Adrenal gland (tissue), 12 donors: Measurements from ENCODE around the gene SMARCD2. TPM values are rescaled to one million over a fixed set of nuclear protein-coding genes. Genes with fewer than 3 reads are reported as not detected.

Experiments
- DNase-seq, 7 donors: peaks; one replicate each; pipeline ENCODE4 v3.0.0-alpha.2; 2019 to 2020
- H3K27ac ChIP-seq, 5 donors: fragments of 200-600 bp; sonication (generic) in 4 of 5; 1 replicate in 3 of 5; 2 replicates in 2 of 5; pipeline versions ENCODE4 v1.5.1 to v1.8.0; 2016 to 2020; ENCODE audit warnings: mild to moderate bottlenecking in 1 of 5
- H3K27me3 ChIP-seq: fragments of 200-600 bp; 2 replicates; pipeline ENCODE4 v1.8.0; 2021
- H3K36me3 ChIP-seq, 2 donors: fragments of 200-600 bp; replicated peaks in 1 of 2; 1 replicate in 1 of 2; 2 replicates in 1 of 2; pipeline versions ENCODE4 v1.5.1 to v1.8.0; 2018 to 2022
- H3K4me1 ChIP-seq, 2 donors: fragments of 200-600 bp; replicated peaks in 1 of 2; 1 replicate in 1 of 2; 2 replicates in 1 of 2; pipeline versions ENCODE4 v1.5.1 to v1.8.0; 2018 to 2021
- H3K4me3 ChIP-seq, 4 donors: fragments of 200-600 bp; sonication (generic) in 3 of 4; one replicate each; pipeline ENCODE4 v1.5.1; 2016 to 2018
- H3K9me3 ChIP-seq, 3 donors: fragments of 200-600 bp; sonication (generic) in 1 of 3; replicated peaks in 1 of 3; 1 replicate in 2 of 3; 2 replicates in 1 of 3; pipeline versions ENCODE4 v1.5.1 to v1.8.0; 2016 to 2021
- CTCF ChIP-seq, 6 experiments: fragments of 450-650 bp in 4 of 6; fragments of 200-600 bp in 2 of 6; sonication (generic) in 1 of 6; IDR thresholded peaks; 1 replicate in 5 of 6; 2 replicates in 1 of 6; pipeline versions ENCODE4 v1.5.1 to v1.8.0; 2016 to 2021; ENCODE audit warnings: antibody characterized with exemption in 6 of 6, mild to moderate bottlenecking in 2 of 6, moderate library complexity in 1 of 6
- POLR2A ChIP-seq, 2 donors: fragments of 450-650 bp; IDR thresholded peaks; one replicate each; pipeline ENCODE4 v1.6.1; 2017; ENCODE audit warnings: antibody characterized with exemption in 2 of 2, mild to moderate bottlenecking in 2 of 2, moderate library complexity in 1 of 2
- WGBS, 4 donors: extraction: QIAGEN DNeasy Blood & Tissue Kit in 2 of 4; methylation state at CpG; one replicate each; pipeline versions ENCODE4 v1.1.5 to v1.1.7; 2013 to 2017; 5-methylcytosine and 5-hydroxymethylcytosine counted together
- intact Hi-C, 2 donors: fragments of 100-400 bp; cut with DNase I; formaldehyde crosslinking; loops; one replicate each; pipeline versions ENCODE4 v1.14.1 to v1.15.0; 2022 to 2023
- polyA plus RNA-seq, 3 donors: library from polyadenylated mRNA; stranded (reverse); fragments of 200-250 nt in 2 of 3; fragments of 350-450 nt in 1 of 3; fragmentation: Illumina TruSeq in 1 of 3; extraction: RNeasy Lipid Tissue Mini Kit (QIAGEN cat#74804) in 1 of 3; gene quantifications; one replicate each; pipeline ENCODE4 v1.2.3, GENCODE V29; 2013 to 2014
- total RNA-seq, 9 donors: library from RNA; depleted of rRNA in 4 of 9; stranded (reverse); fragments of >200 nt in 4 of 9; fragments of 120-200 nt in 1 of 9; fragmentation: NEBNext Ultra II Directional in 1 of 9; extraction: Animal tissue kit (Norgen Biotek cat#: 25700) in 1 of 9; gene quantifications; one replicate each; pipeline versions ENCODE4 v1.1.0 to v1.2.4, GENCODE V29; 2013 to 2023
- donor health status: healthy with polysubstance abuse.
- donor health status: Bipolar disorder and iron deficiency.
- donor health status: DM: yes; HTN: yes; CAD: no.
- donor health status: DM: no; HTN: no; CAD: no.
- donor health status: DM: no; HTN: no; CAD: no.
- donor health status: DM: yes; HTN: yes; CAD: no.

SMARCD2 gene
- total and polyA plus RNA-seq, 12 donors = 41.9 to 185 (median 80.0) TPM

GRCh38 chr17:63837962-63838600 is 4.4 kb downstream of the SMARCD2 start:
- peaks cover 0 to 41% of the 10 kb centered on the region in 2 donors for H3K36me3 ChIP-seq
- no peaks in the 10 kb centered on the region for H3K27me3 ChIP-seq
- H3K9me3 ChIP-seq = no peaks in the 10 kb centered on the region
- intact Hi-C loops = no loop called here
- H3K4me1 ChIP-seq = peaks cover 44 to 55% of the 10 kb centered on the region in 2 donors
- peak overlapping the region in 1 of 4 donors; percentile 35 for H3K4me3 ChIP-seq
- TF ChIP-seq CTCF (IDR thresholded peaks at IDR 0.05) (no peak), POLR2A (IDR thresholded peaks at IDR 0.05) (no peak)
- WGBS, 4 donors = 0 to 70% (median 70%) methylated on average over 1 to 5 of the region's 5 CpGs
- H3K27ac ChIP-seq = peak overlapping the region in 4 of 5 donors; percentile 79 to 92 (median 85)
- DNase-seq = peak in 2 of 7 donors; percentile 21 to 57

DNA sequence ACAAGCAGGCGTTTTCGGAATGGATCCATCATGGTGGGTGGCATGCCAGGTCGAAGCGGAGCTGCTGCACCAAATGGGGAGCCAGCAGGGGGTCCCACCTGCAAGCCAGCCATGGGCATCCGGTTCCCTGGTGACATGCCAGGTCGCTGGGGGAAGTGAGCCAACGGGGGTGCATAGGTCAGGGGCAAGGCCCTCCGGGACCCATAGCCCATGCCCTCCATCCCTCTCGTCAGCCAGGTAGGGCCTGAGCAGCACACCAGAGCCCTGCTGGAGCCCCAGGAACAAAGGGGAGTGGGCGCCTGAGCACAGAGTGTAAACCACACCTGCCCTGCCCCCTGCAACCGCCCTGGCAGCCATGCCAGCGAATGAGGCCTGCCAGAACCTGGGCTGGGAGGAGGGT is 5.0 kb downstream of the SMARCD2 start:
- Histone ChIP-seq H3K27ac (peak overlapping the region in 3 of 5 donors; percentile 79 to 90 (median 80)), H3K36me3 (peaks cover 0 to 47% of the 10 kb centered on the region in 2 donors), H3K4me1 (peaks cover 44 to 55% of the 10 kb centered on the region in 2 donors), H3K27me3 (no peaks in the 10 kb centered on the region), H3K4me3 (no peak overlapping the region), H3K9me3 (no peaks in the 10 kb centered on the region)
- peak in 2 of 7 donors; percentile 23 to 59 for DNase-seq
- intact Hi-C loops = no loop called here
- 74 to 86% (median 79%) methylated on average over 4 to 12 of the region's 12 CpGs for WGBS, 4 donors
- no peak for TF ChIP-seq POLR2A (IDR thresholded peaks at IDR 0.05)
- TF ChIP-seq CTCF (IDR thresholded peaks at IDR 0.05) = no peak

- peak in 1 of 7 donors; percentile 14 for DNase-seq
- H3K27me3 ChIP-seq = no peaks in the 10 kb centered on the region
- intact Hi-C loops = no loop called here
- no peak for TF ChIP-seq POLR2A (IDR thresholded peaks at IDR 0.05)
- TF ChIP-seq CTCF (IDR thresholded peaks at IDR 0.05) = no peak
- H3K27ac ChIP-seq = peak overlapping the region in 2 of 5 donors; percentile 80 to 90
- H3K4me1 ChIP-seq = peaks cover 44 to 55% of the 10 kb centered on the region in 2 donors
- WGBS, 4 donors = 96 to 98% (median 96%) methylated on average over 6 to 7 of the region's 7 CpGs
- H3K4me3 ChIP-seq = no peak overlapping the region
- peaks cover 0 to 53% of the 10 kb centered on the region in 2 donors for H3K36me3 ChIP-seq
- H3K9me3 ChIP-seq = no peaks in the 10 kb centered on the region
Observed at GRCh38 chr17:63836811-63837210, 5.7 kb downstream of the SMARCD2 start.

GRCh38 chr17:63835167-63835720 is 7.2 kb downstream of the SMARCD2 start:
- intact Hi-C loops = no loop called here
- peaks cover 0 to 69% of the 10 kb centered on the region in 2 donors for H3K36me3 ChIP-seq
- no peaks in the 10 kb centered on the region for H3K27me3 ChIP-seq
- no peaks in the 10 kb centered on the region for H3K9me3 ChIP-seq
- no peak for TF ChIP-seq POLR2A (IDR thresholded peaks at IDR 0.05)
- no peak for TF ChIP-seq CTCF (IDR thresholded peaks at IDR 0.05)
- H3K27ac ChIP-seq = peak overlapping the region in 1 of 5 donors; percentile 30
- no peak overlapping the region for H3K4me3 ChIP-seq
- H3K4me1 ChIP-seq = peaks cover 28 to 41% of the 10 kb centered on the region in 2 donors
- no peak for DNase-seq
- 79 to 95% (median 83%) methylated on average over 8 to 9 of the region's 9 CpGs for WGBS, 4 donors
